OCI-LY7 (cell line): Measurements from ENCODE around the gene PRR20B.
"Not testable (repeated sequence)": the region's sequence is repeated elsewhere in the genome, so short reads cannot be mapped to it uniquely, and the experiment has no call there.

Experiments used
- CTCF ChIP-seq: fragments of 200-600 bp; sonication (generic); conservative IDR thresholded peaks from 2 replicates; pipeline ENCODE4 v1.5.1; 2014; ENCODE audit warnings: mild to moderate bottlenecking, antibody characterized with exemption, low read length, moderate library complexity, mixed read lengths
- EZH2phosphoT487 ChIP-seq: fragments of 200-600 bp; sonication (generic); IDR thresholded peaks from 2 replicates; pipeline ENCODE4 v1.6.1; 2018; ENCODE audit warnings: low read depth, borderline replicate concordance, mild to moderate bottlenecking, mixed run types, antibody characterized with exemption, low read length, moderate library complexity, mixed read lengths

GRCh38 chr13:57160332-57160731, 13.0 kb downstream of the PRR20B start, which contains the start of gene PRR20D:
- not testable (repeated sequence) for TF ChIP-seq CTCF, EZH2phosphoT487
